Activated CD8-positive, alpha-beta memory T cell treated with anti-CD3 and anti-CD28 coated beads, Interleukin-2, amount 50 U/mL, for 48 hours (primary cell): ENCODE results near the gene KBTBD7.

Experiments used
- DNase-seq: peaks from one replicate; pipeline ENCODE4 v3.0.0-alpha.2; 2020

KBTBD7 gene

GRCh38 chr13:41193919-41194824, at the start of gene KBTBD7:
TSS of gene KBTBD7 (minus strand) at chr13:41194569. CDS start at chr13:41194257, 312 bp downstream.
- peak; percentile 95 for DNase-seq

GRCh38 chr13:41241626-41242025, 47.3 kb upstream of the KBTBD7 start:
- DNase-seq = no peak

- no peak for DNase-seq
Measured at GRCh38 chr13:41236369-41236768, 42.0 kb upstream of the KBTBD7 start.

GRCh38 chr13:41232578-41233480, 38.5 kb upstream of the KBTBD7 start:
- no peak for DNase-seq

GRCh38 chr13:41231786-41232185, 37.4 kb upstream of the KBTBD7 start:
- no peak for DNase-seq

- DNase-seq = no peak
Measured at GRCh38 chr13:41231025-41231677, 36.8 kb upstream of the KBTBD7 start.

- no peak for DNase-seq
Measured at GRCh38 chr13:41229356-41229755, 35.0 kb upstream of the KBTBD7 start.

GRCh38 chr13:41224113-41225110, 30.0 kb upstream of the KBTBD7 start:
- DNase-seq = no peak

GRCh38 chr13:41222259-41222852, 28.0 kb upstream of the KBTBD7 start:
- no peak for DNase-seq

GRCh38 chr13:41220401-41220800, 26.0 kb upstream of the KBTBD7 start:
- DNase-seq = no peak

- no peak for DNase-seq
Measured at GRCh38 chr13:41216160-41216559, 21.8 kb upstream of the KBTBD7 start.

GRCh38 chr13:41213919-41214318, 19.6 kb upstream of the KBTBD7 start:
- no peak for DNase-seq

- DNase-seq = no peak
Measured at GRCh38 chr13:41213316-41213715, 18.9 kb upstream of the KBTBD7 start.

GRCh38 chr13:41212881-41213280, 18.5 kb upstream of the KBTBD7 start:
- DNase-seq = no peak

- DNase-seq = no peak
Measured at GRCh38 chr13:41211062-41211461, 16.7 kb upstream of the KBTBD7 start.

- DNase-seq = no peak
Measured at GRCh38 chr13:41206467-41206866, 12.1 kb upstream of the KBTBD7 start.

GRCh38 chr13:41203810-41204209, 9.4 kb upstream of the KBTBD7 start:
- no peak for DNase-seq

GRCh38 chr13:41200126-41200525, 5.8 kb upstream of the KBTBD7 start:
- no peak for DNase-seq

GRCh38 chr13:41199526-41199925, 5.2 kb upstream of the KBTBD7 start:
- no peak for DNase-seq

- DNase-seq = no peak
Measured at GRCh38 chr13:41199079-41199478, 4.7 kb upstream of the KBTBD7 start.

GRCh38 chr13:41196620-41197019, 2.3 kb upstream of the KBTBD7 start:
- no peak for DNase-seq
